ENCODE results near the gene NAA60. TPM values are rescaled to one million over a fixed set of nuclear protein-coding genes. Genes with fewer than 3 reads are reported as not detected.

The NAA60 gene
- total RNA-seq (48.9 TPM), polyA plus RNA-seq (10 to 100 TPM; 38.8 to 50.0 (median 43.8) TPM)

DNA sequence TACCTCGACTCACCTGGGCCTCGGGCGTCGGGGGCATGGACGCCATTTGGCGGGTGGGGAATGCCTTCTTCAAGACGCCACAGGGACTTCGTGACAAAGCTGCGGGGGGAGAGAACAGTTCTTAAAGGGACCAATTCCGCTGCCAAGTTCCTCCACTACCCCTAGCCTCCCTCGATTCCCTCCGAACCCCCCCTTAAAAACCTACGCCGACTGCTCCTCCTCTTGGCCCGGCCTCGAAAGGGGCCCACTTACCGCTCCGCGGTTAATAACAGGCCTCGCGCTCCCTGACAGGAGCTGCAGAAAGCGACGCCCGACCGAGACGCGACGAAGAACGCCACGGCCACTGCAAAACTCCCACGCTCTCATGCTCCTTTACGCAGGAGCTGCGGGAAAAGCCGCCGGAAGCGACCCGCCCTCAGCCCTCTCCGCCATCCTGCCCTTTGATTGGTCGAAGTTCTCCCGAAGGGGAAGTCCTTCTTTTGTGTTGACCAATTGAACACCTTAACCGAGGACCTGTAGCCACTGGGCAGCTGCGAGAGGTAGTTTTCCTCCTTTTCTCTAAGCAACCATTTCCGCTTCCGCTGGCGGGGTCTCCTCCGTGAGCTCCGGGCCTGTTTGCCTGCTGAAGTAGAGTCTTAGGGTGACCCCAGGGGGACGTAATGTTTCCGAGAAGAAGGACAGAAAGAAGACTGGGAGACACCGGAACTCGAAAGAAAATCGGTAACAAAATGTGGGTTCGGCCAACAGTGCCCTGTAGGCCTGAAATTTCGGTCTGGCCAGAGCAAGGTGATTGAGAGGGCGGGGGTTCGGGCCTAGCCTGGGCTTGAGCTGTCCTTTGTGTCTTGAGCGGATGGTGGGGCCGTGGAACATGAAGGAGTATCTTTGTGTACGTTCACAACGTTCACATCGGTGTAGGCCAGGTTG is at the start of gene NAA60, which contains the start of gene ZNF597:
TSS of gene NAA60 (plus strand) at position 573 of the 924 bp plus-strand sequence. CDS start 32,548 bp downstream, outside the sequence.
TSS of gene ZNF597 (minus strand) at position 397 of the 924 bp plus-strand sequence. CDS start at position 46, 351 bp downstream.
- Histone ChIP-seq H3K4me3 (ENCODE audit: low read depth, low read length) (peak within 1 kb of the TSS; percentile 77), H3K4me1 (ENCODE audit: control insufficient read depth, insufficient read depth, low read length, poor library complexity, severe bottlenecking) (peaks cover 11% of the 10 kb centered on the region), H3K9me3 (ENCODE audit: control insufficient read depth in 2 of 2, low read length in 2 of 2) (peaks cover 7 to 9% of the 10 kb centered on the region in 2 experiments), H3K27ac (ENCODE audit: insufficient read depth, low read length, poor library complexity, severe bottlenecking) (peak within 1 kb of the TSS; percentile 84), H3K27me3 (ENCODE audit: control insufficient read depth, insufficient read depth, low read length) (no peaks in the 10 kb centered on the region), H3K36me3 (ENCODE audit: control insufficient read depth, insufficient read depth, low read length) (peaks cover 26% of the 10 kb centered on the region)
- Mint-ChIP-seq H3K9me3 (peaks cover 0 to 14% (median 5%) of the 10 kb centered on the region in 7 donors), H3K4me1 (peaks cover 12 to 40% (median 22%) of the 10 kb centered on the region in 4 donors), H3K4me3 (peak within 1 kb of the TSS; percentile 93 to 100 (median 99)), H3K27me3 (no peaks in the 10 kb centered on the region), H3K27ac (peak within 1 kb of the TSS; percentile 94 to 98 (median 97)), H3K36me3 (peaks cover 23% of the 10 kb centered on the region)
- ATAC-seq (ENCODE audit: low read depth in 2 of 2) (peak; percentile 96 to 97), DNase-seq (peak; percentile 76 to 90 (median 79))

DNA sequence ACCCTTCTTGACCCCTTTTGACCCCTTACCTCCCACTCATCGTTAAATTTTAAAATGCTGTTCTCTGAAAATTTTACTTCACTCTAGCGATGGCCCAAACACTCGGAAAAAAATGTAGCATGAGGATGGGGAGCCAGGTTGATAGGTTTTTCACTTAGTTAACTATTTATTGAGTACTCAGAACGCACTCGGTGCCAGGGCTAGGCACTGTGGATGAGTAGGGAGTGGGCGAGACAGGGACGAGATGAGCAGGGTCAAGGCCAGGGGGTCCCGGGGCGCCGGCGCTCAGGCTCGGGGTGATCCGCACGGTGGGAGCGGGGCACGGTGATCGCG is 43.1 kb upstream of the NAA60 start:
- peaks cover 48% of the 10 kb centered on the region for H3K36me3 ChIP-seq (ENCODE audit: control insufficient read depth, insufficient read depth, low read length)
- peaks cover 11 to 68% (median 39%) of the 10 kb centered on the region in 4 donors for H3K4me1 Mint-ChIP-seq
- peak overlapping the region; percentile 82 to 92 (median 83) for H3K27ac Mint-ChIP-seq
- H3K27me3 Mint-ChIP-seq = no peaks in the 10 kb centered on the region
- peaks cover 45% of the 10 kb centered on the region for H3K36me3 Mint-ChIP-seq
- ATAC-seq (ENCODE audit: low read depth in 2 of 2) (no peak), DNase-seq (no peak)
- H3K4me3 Mint-ChIP-seq = peak overlapping the region; percentile 93 to 96 (median 94)
- peaks cover 0 to 27% (median 16%) of the 10 kb centered on the region in 7 donors for H3K9me3 Mint-ChIP-seq
- peak overlapping the region; percentile 85 for H3K27ac ChIP-seq (ENCODE audit: insufficient read depth, low read length, poor library complexity, severe bottlenecking)
- no peaks in the 10 kb centered on the region for H3K27me3 ChIP-seq (ENCODE audit: control insufficient read depth, insufficient read depth, low read length)
- peaks cover 34 to 41% of the 10 kb centered on the region in 2 experiments for H3K9me3 ChIP-seq (ENCODE audit: control insufficient read depth in 2 of 2, low read length in 2 of 2)
- peaks cover 24% of the 10 kb centered on the region for H3K4me1 ChIP-seq (ENCODE audit: control insufficient read depth, insufficient read depth, low read length, poor library complexity, severe bottlenecking)
- peak overlapping the region; percentile 92 for H3K4me3 ChIP-seq (ENCODE audit: low read depth, low read length)

DNA sequence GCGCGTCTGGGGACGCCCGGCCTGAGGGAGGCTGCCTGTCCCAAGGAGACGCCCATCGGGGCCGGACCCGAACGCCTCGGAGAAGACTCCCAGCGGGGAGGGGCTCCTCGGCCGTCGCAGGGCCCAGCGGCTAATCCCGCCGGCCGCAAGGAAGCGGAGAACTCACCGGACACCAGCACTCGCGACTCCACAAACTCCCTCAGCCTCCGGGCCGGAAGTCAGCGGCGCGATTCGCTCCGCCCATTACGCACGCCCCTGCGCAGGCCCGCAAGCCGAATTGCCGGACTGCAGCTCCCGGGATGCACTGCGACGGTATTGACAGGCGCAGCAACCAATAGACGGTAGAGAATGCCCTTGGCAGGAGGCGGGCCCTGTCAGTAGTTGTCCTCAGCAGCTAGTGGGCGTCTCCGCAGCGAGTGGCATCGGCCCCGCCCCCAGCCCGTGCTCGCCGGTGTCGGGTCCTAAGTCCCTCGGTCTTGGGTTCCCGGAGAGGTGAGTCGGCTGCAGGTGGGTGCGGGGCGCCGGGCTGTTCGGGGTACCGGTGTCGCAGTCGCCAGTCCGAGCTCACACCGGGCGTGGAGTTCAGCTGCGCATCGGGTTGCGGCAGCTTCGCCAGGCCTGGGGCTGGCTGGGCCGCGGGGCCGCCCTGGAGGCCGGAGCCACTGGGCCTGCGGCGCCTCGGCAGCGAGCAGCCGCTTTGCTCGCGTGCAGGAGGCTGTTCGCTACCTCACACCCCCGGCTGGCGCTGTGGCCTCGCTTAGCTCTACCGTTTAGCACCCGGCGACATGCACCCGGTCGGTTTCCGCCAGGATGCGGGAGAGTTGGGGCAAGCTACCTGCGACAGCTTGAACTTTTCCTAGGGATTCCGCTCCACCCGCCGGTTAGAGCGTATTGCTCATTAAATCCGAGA is 42.4 kb upstream of the NAA60 start, which contains the start of the genes ZNF174 and ZSCAN32:
TSS of gene ZNF174 (plus strand) at position 437 of the 910 bp plus-strand sequence. CDS start 790 bp downstream, outside the sequence.
TSS of gene ZSCAN32 (minus strand) at position 226 of the 910 bp plus-strand sequence. CDS start 3,447 bp downstream, outside the sequence.
- Mint-ChIP-seq H3K4me3 (peak within 1 kb of the TSS; percentile 93 to 96 (median 94)), H3K9me3 (peaks cover 0 to 28% (median 15%) of the 10 kb centered on the region in 7 donors), H3K36me3 (peaks cover 46% of the 10 kb centered on the region), H3K4me1 (peaks cover 11 to 64% (median 36%) of the 10 kb centered on the region in 4 donors), H3K27ac (peak within 1 kb of the TSS; percentile 83 to 92 (median 89)), H3K27me3 (no peaks in the 10 kb centered on the region)
- ATAC-seq (ENCODE audit: low read depth in 2 of 2) (peak; percentile 98 to 99), DNase-seq (peak; percentile 98 to 100 (median 99))
- H3K9me3 ChIP-seq (ENCODE audit: control insufficient read depth in 2 of 2, low read length in 2 of 2) = peaks cover 37 to 41% of the 10 kb centered on the region in 2 experiments
- no peaks in the 10 kb centered on the region for H3K27me3 ChIP-seq (ENCODE audit: control insufficient read depth, insufficient read depth, low read length)
- peaks cover 24% of the 10 kb centered on the region for H3K4me1 ChIP-seq (ENCODE audit: control insufficient read depth, insufficient read depth, low read length, poor library complexity, severe bottlenecking)
- peak within 1 kb of the TSS; percentile 92 for H3K4me3 ChIP-seq (ENCODE audit: low read depth, low read length)
- H3K36me3 ChIP-seq (ENCODE audit: control insufficient read depth, insufficient read depth, low read length) = peaks cover 48% of the 10 kb centered on the region
- H3K27ac ChIP-seq (ENCODE audit: insufficient read depth, low read length, poor library complexity, severe bottlenecking) = peak within 1 kb of the TSS; percentile 85

DNA sequence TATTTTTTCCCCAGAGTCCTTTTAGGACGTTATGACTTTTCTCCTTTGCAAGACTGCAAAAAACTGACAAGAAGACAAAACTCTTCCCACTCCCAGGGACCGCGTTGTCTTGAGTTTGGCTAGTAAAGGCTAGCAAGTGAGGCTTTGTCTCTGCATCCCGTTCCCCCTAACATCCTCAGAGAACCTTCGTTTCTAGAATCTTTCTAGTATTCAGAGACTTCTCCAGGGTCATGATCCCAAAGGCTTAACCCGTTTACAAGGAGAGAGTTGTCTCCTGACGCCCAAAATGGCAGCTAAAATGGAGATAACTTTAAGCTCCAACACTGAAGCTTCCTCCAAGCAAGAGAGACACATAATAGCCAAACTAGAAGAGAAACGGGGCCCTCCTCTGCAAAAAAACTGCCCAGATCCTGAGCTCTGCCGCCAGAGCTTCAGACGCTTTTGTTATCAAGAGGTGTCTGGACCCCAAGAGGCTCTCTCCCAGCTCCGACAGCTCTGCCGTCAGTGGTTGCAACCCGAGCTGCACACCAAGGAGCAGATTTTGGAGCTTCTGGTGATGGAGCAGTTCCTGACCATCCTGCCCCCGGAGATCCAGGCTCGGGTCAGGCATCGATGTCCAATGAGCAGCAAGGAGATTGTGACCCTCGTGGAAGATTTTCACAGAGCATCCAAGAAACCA is 41.6 kb upstream of the NAA60 start:
- Mint-ChIP-seq H3K36me3 (peaks cover 46% of the 10 kb centered on the region), H3K4me3 (peak overlapping the region; percentile 93 to 96 (median 94)), H3K9me3 (peaks cover 0 to 29% (median 14%) of the 10 kb centered on the region in 7 donors), H3K4me1 (peaks cover 5 to 60% (median 29%) of the 10 kb centered on the region in 4 donors), H3K27me3 (no peaks in the 10 kb centered on the region), H3K27ac (peak overlapping the region; percentile 71 to 83 (median 82))
- Histone ChIP-seq H3K36me3 (ENCODE audit: control insufficient read depth, insufficient read depth, low read length) (peaks cover 48% of the 10 kb centered on the region), H3K4me1 (ENCODE audit: control insufficient read depth, insufficient read depth, low read length, poor library complexity, severe bottlenecking) (peaks cover 24% of the 10 kb centered on the region), H3K27me3 (ENCODE audit: control insufficient read depth, insufficient read depth, low read length) (no peaks in the 10 kb centered on the region), H3K27ac (ENCODE audit: insufficient read depth, low read length, poor library complexity, severe bottlenecking) (peak overlapping the region; percentile 85), H3K9me3 (ENCODE audit: control insufficient read depth in 2 of 2, low read length in 2 of 2) (peaks cover 38 to 41% of the 10 kb centered on the region in 2 experiments), H3K4me3 (ENCODE audit: low read depth, low read length) (peak overlapping the region; percentile 92)
- DNase-seq = no peak
- ATAC-seq (ENCODE audit: low read depth in 2 of 2) = no peak

DNA sequence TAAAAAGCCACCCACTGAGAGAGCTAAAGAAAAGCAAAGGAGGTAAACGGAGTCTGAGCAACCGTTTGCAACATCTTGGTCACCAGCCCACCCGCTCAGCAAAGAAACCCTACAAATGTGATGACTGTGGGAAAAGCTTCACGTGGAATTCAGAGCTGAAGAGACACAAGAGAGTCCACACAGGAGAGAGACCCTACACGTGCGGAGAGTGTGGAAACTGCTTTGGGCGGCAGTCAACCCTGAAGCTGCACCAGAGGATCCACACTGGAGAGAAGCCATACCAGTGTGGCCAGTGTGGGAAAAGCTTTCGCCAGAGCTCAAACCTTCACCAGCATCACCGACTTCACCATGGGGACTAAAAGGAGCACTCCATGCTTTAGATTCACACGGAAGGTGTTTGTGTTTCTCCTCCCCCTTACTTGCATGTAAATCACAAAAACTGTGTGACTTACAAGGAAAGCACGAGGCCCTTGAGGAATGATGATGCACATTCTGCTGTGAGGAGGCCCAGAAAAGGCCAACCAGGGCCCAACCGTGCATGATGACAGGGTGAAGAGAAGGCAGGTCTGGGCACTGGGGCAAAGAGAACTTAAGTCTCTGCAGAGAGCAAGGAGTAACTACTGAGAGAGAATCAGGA is 34.8 kb upstream of the NAA60 start:
- no peak overlapping the region for H3K4me3 ChIP-seq (ENCODE audit: low read depth, low read length)
- ATAC-seq (ENCODE audit: low read depth in 2 of 2) = no peak
- peaks cover 0 to 13% (median 2%) of the 10 kb centered on the region in 4 donors for H3K4me1 Mint-ChIP-seq
- peaks cover 3 to 74% (median 20%) of the 10 kb centered on the region in 7 donors for H3K9me3 Mint-ChIP-seq
- DNase-seq = no peak
- H3K27ac ChIP-seq (ENCODE audit: insufficient read depth, low read length, poor library complexity, severe bottlenecking) = no peak overlapping the region
- H3K36me3 Mint-ChIP-seq = peaks cover 44% of the 10 kb centered on the region
- peak overlapping the region in 1 of 4 donors; percentile 85 for H3K4me3 Mint-ChIP-seq
- no peak overlapping the region for H3K27ac Mint-ChIP-seq
- H3K27me3 ChIP-seq (ENCODE audit: control insufficient read depth, insufficient read depth, low read length) = no peaks in the 10 kb centered on the region
- H3K36me3 ChIP-seq (ENCODE audit: control insufficient read depth, insufficient read depth, low read length) = peaks cover 49% of the 10 kb centered on the region
- H3K9me3 ChIP-seq (ENCODE audit: control insufficient read depth in 2 of 2, low read length in 2 of 2) = peaks cover 77 to 93% of the 10 kb centered on the region in 2 experiments
- no peaks in the 10 kb centered on the region for H3K27me3 Mint-ChIP-seq
- no peaks in the 10 kb centered on the region for H3K4me1 ChIP-seq (ENCODE audit: control insufficient read depth, insufficient read depth, low read length, poor library complexity, severe bottlenecking)

DNA sequence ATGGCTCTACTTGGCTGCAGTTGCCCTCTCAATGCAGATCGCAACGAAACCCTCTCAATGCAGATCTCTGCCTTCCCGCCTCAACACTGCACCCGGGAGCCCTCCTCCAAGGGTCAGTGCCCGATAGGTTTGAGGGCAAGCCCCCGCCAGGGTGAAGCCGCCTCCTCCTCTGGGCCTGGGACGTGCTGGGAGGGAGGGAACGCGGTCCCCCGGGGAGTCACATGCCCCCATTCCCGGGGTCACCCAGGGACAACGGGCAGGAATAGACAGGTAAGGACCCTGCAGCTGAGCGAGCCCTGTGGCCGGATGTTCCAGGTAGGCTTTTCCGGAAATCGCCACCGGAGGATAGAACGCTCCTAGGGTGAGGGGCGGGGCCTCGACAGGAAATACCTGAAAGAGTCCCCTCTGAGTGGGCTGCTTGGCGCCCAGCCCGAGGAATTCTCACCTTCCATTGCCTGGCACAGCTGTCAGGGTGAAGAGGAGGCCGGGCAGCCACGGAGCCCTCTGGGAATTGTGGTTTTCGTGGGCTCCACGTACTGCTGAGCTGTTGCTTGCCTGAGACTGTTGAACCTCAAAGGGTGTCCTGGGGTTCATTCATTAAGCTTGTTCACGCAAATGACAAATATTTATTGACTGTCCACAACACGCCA is 29.6 kb upstream of the NAA60 start:
- Histone ChIP-seq H3K27ac (ENCODE audit: insufficient read depth, low read length, poor library complexity, severe bottlenecking) (no peak overlapping the region), H3K4me3 (ENCODE audit: low read depth, low read length) (no peak overlapping the region), H3K9me3 (ENCODE audit: control insufficient read depth in 2 of 2, low read length in 2 of 2) (peaks cover 36 to 56% of the 10 kb centered on the region in 2 experiments), H3K27me3 (ENCODE audit: control insufficient read depth, insufficient read depth, low read length) (no peaks in the 10 kb centered on the region), H3K36me3 (ENCODE audit: control insufficient read depth, insufficient read depth, low read length) (no peaks in the 10 kb centered on the region), H3K4me1 (ENCODE audit: control insufficient read depth, insufficient read depth, low read length, poor library complexity, severe bottlenecking) (no peaks in the 10 kb centered on the region)
- Mint-ChIP-seq H3K9me3 (peaks cover 4 to 63% (median 25%) of the 10 kb centered on the region in 7 donors), H3K4me1 (no peaks in the 10 kb centered on the region), H3K27me3 (peaks cover 4% of the 10 kb centered on the region), H3K27ac (no peak overlapping the region), H3K4me3 (no peak overlapping the region), H3K36me3 (peaks cover 4% of the 10 kb centered on the region)
- ATAC-seq (ENCODE audit: low read depth in 2 of 2) (no peak), DNase-seq (no peak)
